ENCODE measurements around the gene XXYLT1.

- TF ChIP-seq YY1 (IDR thresholded peaks at IDR 0.05; ENCODE audit: low read depth, low read length) = no peak
- no peak for TF ChIP-seq SIN3A (IDR thresholded peaks at IDR 0.05; ENCODE audit: low read depth, low read length)
- no peak for TF ChIP-seq CTCF (IDR thresholded peaks at IDR 0.05 in 2 of 3, conservative IDR thresholded peaks at IDR 0.05 in 1 of 3; ENCODE audit: control insufficient read depth in 2 of 3, extremely low read depth in 1 of 3, insufficient read depth in 1 of 3, low read depth in 3 of 3, low read length in 3 of 3)
- no peak for TF ChIP-seq ELK1 (IDR thresholded peaks at IDR 0.05; ENCODE audit: low read depth, low read length)
- TF ChIP-seq SIX5 (IDR thresholded peaks at IDR 0.05; ENCODE audit: low read depth, low read length, severe bottlenecking) = no peak
- no peak for TF ChIP-seq REST (IDR thresholded peaks at IDR 0.05; ENCODE audit: low read depth, low read length)
Observed at GRCh38 chr3:195071011-195071728, 199.8 kb downstream of the XXYLT1 start.
